Measurements from ENCODE around the gene BGLAP. TPM values are rescaled to one million over a fixed set of nuclear protein-coding genes. Genes with fewer than 3 reads are reported as not detected.

Gene BGLAP
- total RNA-seq, 2 donors from 2014 or later, result 0.52 TPM; not detected in 1

GRCh38 chr1:156211243-156211642 lies 30.7 kb upstream of the BGLAP start:
- Histone ChIP-seq H3K27ac (no peak overlapping the region), H3K9me3 (no peaks in the 10 kb centered on the region), H3K4me3 (no peak overlapping the region), H3K4me1 (peaks cover 24% of the 10 kb centered on the region), H3K36me3 (replicated peaks in 1 of 2; ENCODE audit: insufficient read depth in 1 of 2, low read depth in 2 of 2) (peaks cover 0 to 2% of the 10 kb centered on the region in 2 donors), H3K27me3 (no peaks in the 10 kb centered on the region)
- 83 to 97% methylated on average over 2 to 3 of the region's 3 CpGs for WGBS, 2 donors
- no peak for TF ChIP-seq POLR2A (IDR thresholded peaks at IDR 0.05)
- no peak for TF ChIP-seq CTCF (IDR thresholded peaks at IDR 0.05)
- intact Hi-C loops (cut with DNase I), result no loop called here
- DNase-seq (no peak), ATAC-seq (no peak)

DNA sequence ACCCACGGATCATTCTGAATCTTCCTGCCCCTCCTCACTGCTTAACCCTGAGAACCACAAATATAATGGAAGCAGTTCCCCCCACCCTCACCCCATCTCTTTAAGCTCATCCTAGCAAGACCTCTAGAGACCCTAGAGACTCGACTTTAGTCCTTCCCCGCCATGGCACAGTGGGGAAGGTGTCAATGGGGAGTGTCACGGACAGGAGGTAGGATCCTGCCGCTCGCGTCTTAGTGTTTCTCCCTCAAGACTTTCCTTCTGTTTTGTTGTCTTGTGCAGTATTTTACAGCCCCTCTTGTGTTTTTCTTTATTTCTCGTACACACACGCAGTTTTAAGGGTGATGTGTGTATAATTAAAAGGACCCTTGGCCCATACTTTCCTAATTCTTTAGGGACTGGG lies 29.9 kb upstream of the BGLAP start:
- ATAC-seq (no peak), DNase-seq (no peak)
- H3K27ac ChIP-seq, result peak overlapping the region in 3 of 4 donors; percentile 89 to 99 (median 97)
- H3K9me3 ChIP-seq, result no peaks in the 10 kb centered on the region
- H3K4me1 ChIP-seq, result peaks cover 24% of the 10 kb centered on the region
- H3K27me3 ChIP-seq, result no peaks in the 10 kb centered on the region
- intact Hi-C loops (cut with DNase I), result no loop called here
- no peak overlapping the region for H3K4me3 ChIP-seq
- TF ChIP-seq CTCF (IDR thresholded peaks at IDR 0.05), result no peak
- no peak for TF ChIP-seq POLR2A (IDR thresholded peaks at IDR 0.05)
- H3K36me3 ChIP-seq (replicated peaks in 1 of 2; ENCODE audit: insufficient read depth in 1 of 2, low read depth in 2 of 2), result peaks cover 0 to 2% of the 10 kb centered on the region in 2 donors
- 75% methylated on average over 9 of the region's 9 CpGs for WGBS, 2 donors

GRCh38 chr1:156212833-156213643 lies 28.9 kb upstream of the BGLAP start, which contains the start of gene PMF1:
Gene PMF1 (plus strand): TSS chr1:156213007. CDS start chr1:156213016, 9 bp downstream.
- H3K36me3 ChIP-seq (replicated peaks in 1 of 2; ENCODE audit: insufficient read depth in 1 of 2, low read depth in 2 of 2), result peaks cover 0 to 2% of the 10 kb centered on the region in 2 donors
- H3K4me1 ChIP-seq, result peaks cover 33% of the 10 kb centered on the region
- H3K27ac ChIP-seq, result peak within 1 kb of the TSS; percentile 89 to 99 (median 96)
- ATAC-seq (peak; percentile 98), DNase-seq (peak; percentile 96 to 98 (median 98))
- H3K27me3 ChIP-seq, result no peaks in the 10 kb centered on the region
- WGBS, 2 donors, result 0% methylated on average over 24 to 61 of the region's 61 CpGs
- peak within 1 kb of the TSS; percentile 23 to 60 for H3K4me3 ChIP-seq
- intact Hi-C loops (cut with DNase I), result no loop called here
- no peaks in the 10 kb centered on the region for H3K9me3 ChIP-seq
- TF ChIP-seq POLR2A (IDR thresholded peaks at IDR 0.05) (peak; percentile 80 to 91 (median 90)), CTCF (IDR thresholded peaks at IDR 0.05) (peak in 3 of 7 experiments; percentile 11 to 23 (median 16))

DNA sequence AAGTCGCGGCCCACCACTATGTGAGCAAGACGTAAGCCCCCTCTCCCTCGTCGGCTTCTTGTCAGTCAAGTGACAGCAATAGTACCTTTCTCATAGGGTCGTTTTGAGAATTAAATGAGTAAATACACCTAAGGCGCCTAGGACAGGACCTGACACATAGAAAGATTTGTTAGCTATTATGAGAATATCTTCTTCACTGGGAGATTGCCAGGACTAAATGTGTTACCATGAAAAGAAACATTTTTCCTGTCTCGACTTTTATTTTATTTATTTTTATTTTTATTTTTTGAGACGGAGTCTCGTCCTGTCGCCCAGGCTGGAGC lies 28.4 kb upstream of the BGLAP start:
- DNase-seq (no peak), ATAC-seq (no peak)
- Histone ChIP-seq H3K4me1 (peaks cover 38% of the 10 kb centered on the region), H3K27ac (peak overlapping the region; percentile 89 to 99 (median 96)), H3K36me3 (replicated peaks in 1 of 2; ENCODE audit: insufficient read depth in 1 of 2, low read depth in 2 of 2) (peaks cover 0 to 2% of the 10 kb centered on the region in 2 donors), H3K27me3 (no peaks in the 10 kb centered on the region), H3K9me3 (no peaks in the 10 kb centered on the region), H3K4me3 (peak overlapping the region; percentile 23 to 60)
- intact Hi-C loops (cut with DNase I), result no loop called here
- 10 to 15% methylated on average over 11 of the region's 11 CpGs for WGBS, 2 donors
- TF ChIP-seq CTCF (IDR thresholded peaks at IDR 0.05) (no peak), POLR2A (IDR thresholded peaks at IDR 0.05) (no peak)

All from body of pancreas (tissue), 4 donors.